A673 (cell line): ENCODE measurements around the gene EHD4. TPM values are rescaled to one million over a fixed set of nuclear protein-coding genes. Genes with fewer than 3 reads are reported as not detected.
A peak's percentile ranks its signal among the peaks of the same experiment; 100 is the strongest.

Experiments used
- BruUV-seq: library from RNA; stranded (reverse); fragments of 400-500 nt; replicated peaks from 2 replicates; lab custom pipeline; 2021; lab: Mats Ljungman, UMichigan
- CTCF ChIA-PET: fragments of 300-600 bp; sonication (Branson Sonifier 250); formaldehyde crosslinking; loops from one replicate; lab custom pipeline; 2022; ENCODE audit warnings: antibody characterized with exemption; lab: Charles Lee
- POLR2A ChIA-PET: fragments of 300-600 bp; sonication (Branson Sonifier 250); formaldehyde crosslinking; loops from one replicate; lab custom pipeline; 2022; ENCODE audit warnings: antibody characterized with exemption; ENCODE audit not compliant: low non-redundant PET; lab: Charles Lee
- DNase-seq: peaks from one replicate; pipeline ENCODE4 v3.0.0-alpha.2; 2015; ENCODE audit warnings: low spot score
- H3K27ac ChIP-seq: fragments of 200-600 bp; sonication (generic); 2 replicates; pipeline ENCODE4 v1.5.1; 2016; ENCODE audit warnings: mixed run types, low read depth, mild to moderate bottlenecking, mixed read lengths, antibody characterized with exemption, low read length; ENCODE audit not compliant: poor library complexity, severe bottlenecking
- H3K27me3 ChIP-seq: fragments of 200-600 bp; sonication (generic); replicated peaks from 2 replicates; pipeline ENCODE4 v1.6.1; 2017; ENCODE audit warnings: mixed run types, low read depth, mild to moderate bottlenecking, mixed read lengths, antibody characterized with exemption, low read length; ENCODE audit not compliant: insufficient read depth, poor library complexity
- H3K36me3 ChIP-seq: fragments of 200-600 bp; sonication (generic); 2 replicates; pipeline ENCODE4 v1.6.1; 2016; ENCODE audit warnings: mixed run types, mild to moderate bottlenecking, mixed read lengths, antibody characterized with exemption, low read length; ENCODE audit not compliant: insufficient read depth, poor library complexity, severe bottlenecking
- H3K4me1 ChIP-seq: fragments of 200-600 bp; sonication (generic); 2 replicates; pipeline ENCODE4 v1.6.1; 2017; ENCODE audit warnings: mixed run types, mild to moderate bottlenecking, mixed read lengths, antibody characterized with exemption, low read length; ENCODE audit not compliant: insufficient read depth, poor library complexity, severe bottlenecking
- H3K4me3 ChIP-seq: fragments of 200-600 bp; sonication (generic); 2 replicates; pipeline ENCODE4 v1.5.1; 2016; ENCODE audit warnings: low read depth, mixed run types, mild to moderate bottlenecking, mixed read lengths, low read length; ENCODE audit not compliant: poor library complexity, severe bottlenecking
- H3K9me3 ChIP-seq: fragments of 200-600 bp; sonication (generic); 2 replicates; pipeline ENCODE4 v1.6.1; 2016; ENCODE audit warnings: mixed run types, low read depth, mild to moderate bottlenecking, mixed read lengths, antibody characterized with exemption, low read length; ENCODE audit not compliant: poor library complexity, severe bottlenecking
- CTCF ChIP-seq: fragments of 300-800, 200-600 bp; sonication (generic); conservative IDR thresholded peaks from 2 replicates; pipeline ENCODE4 v1.5.1; 2017; ENCODE audit warnings: low read depth, mild to moderate bottlenecking, antibody characterized with exemption, low read length, moderate library complexity, mixed read lengths
- EZH2 ChIP-seq: fragments of 200-600 bp; sonication (generic); IDR thresholded peaks from 2 replicates; pipeline ENCODE4 v1.6.1; 2017; ENCODE audit warnings: borderline replicate concordance, low read depth, mild to moderate bottlenecking, mixed read lengths, antibody characterized with exemption, low read length; ENCODE audit not compliant: poor library complexity, severe bottlenecking
- intact Hi-C: fragments of 100-400 bp; cut with micrococcal nuclease; formaldehyde crosslinking; loops from one replicate; pipeline ENCODE4 v1.10.0; 2022; ENCODE audit not compliant: unreplicated experiment
- total RNA-seq: library from RNA; stranded (reverse); gene quantifications from 2 replicates; pipeline ENCODE4 v1.2.3, GENCODE V29; 2021

Gene EHD4
- total RNA-seq, 1 experiment from 2014 or later: 29.4 TPM

- no peak overlapping the region for H3K4me3 ChIP-seq
- no peak for DNase-seq
- H3K27ac ChIP-seq: no peak overlapping the region
- POLR2A ChIA-PET: interaction anchor here (0.7 kb wide), 1 partner anchor 429 kb away, joined by 3 read pairs; no protein-coding TSS in a partner anchor
- intact Hi-C loops: no loop called here
- no TSS peak for BruUV-seq
- CTCF ChIA-PET: no interaction called here
- TF ChIP-seq EZH2: no peak
- no peak for TF ChIP-seq CTCF
- H3K4me1 ChIP-seq: peaks cover 5% of the 10 kb centered on the region
- no peaks in the 10 kb centered on the region for H3K9me3 ChIP-seq
- H3K27me3 ChIP-seq: no peaks in the 10 kb centered on the region
- no peaks in the 10 kb centered on the region for H3K36me3 ChIP-seq
These were observed 22.8 kb downstream of the EHD4 start for GRCh38 chr15:41949401-41950126.

- H3K27me3 ChIP-seq: no peaks in the 10 kb centered on the region
These were observed 23.9 kb downstream of the EHD4 start for GRCh38 chr15:41948490-41948889.

GRCh38 chr15:41946970-41947369 is 25.4 kb downstream of the EHD4 start:
- Histone ChIP-seq H3K27me3 (no peaks in the 10 kb centered on the region), H3K36me3 (no peaks in the 10 kb centered on the region), H3K4me3 (no peak overlapping the region), H3K27ac (peak overlapping the region; percentile 13), H3K9me3 (no peaks in the 10 kb centered on the region), H3K4me1 (peaks cover 13% of the 10 kb centered on the region)
- DNase-seq: no peak
- intact Hi-C loops: no loop called here
- TF ChIP-seq EZH2 (no peak), CTCF (no peak)
- no TSS peak for BruUV-seq
- ChIA-PET POLR2A (no interaction called here), CTCF (interaction anchor here (0.6 kb wide), 1 partner anchor 956 kb away, joined by 3 read pairs; no protein-coding TSS in a partner anchor)

More at GRCh38 chr15:41948490-41948889, 23.9 kb downstream of the EHD4 start:
- TF ChIP-seq EZH2: no peak
- TF ChIP-seq CTCF: no peak
- peaks cover 13% of the 10 kb centered on the region for H3K4me1 ChIP-seq
- intact Hi-C loops: no loop called here
- ChIA-PET POLR2A (no interaction called here), CTCF (no interaction called here)
- H3K4me3 ChIP-seq: no peak overlapping the region
- no peak for DNase-seq
- no peaks in the 10 kb centered on the region for H3K36me3 ChIP-seq
- no peak overlapping the region for H3K27ac ChIP-seq
- BruUV-seq: no TSS peak
- H3K9me3 ChIP-seq: no peaks in the 10 kb centered on the region
